Right lobe of liver (tissue), 4 donors: Measurements from ENCODE around the gene MC2R.

Experiments used
- POLR2A ChIP-seq: fragments of 450-650 bp; IDR thresholded peaks from one replicate; pipeline ENCODE4 v1.6.1; 2017; ENCODE audit warnings: antibody characterized with exemption, mild to moderate bottlenecking
- TF ChIP-seq, protein P1 (sequence below), 4 donors: fragments of 200-600 bp in 3 of 4; fragments of 450-650 bp in 1 of 4; IDR thresholded peaks; one replicate each; pipeline versions ENCODE4 v1.5.1 to v1.8.0; 2016 to 2022; ENCODE audit warnings: antibody characterized with exemption in 4 of 4, mild to moderate bottlenecking in 2 of 4
- donor health status: DM: no; HTN: no; CAD: no.
- donor health status: DM: no; HTN: no; CAD: no.
- donor health status: DM: no; HTN: yes; CAD: no.

DNA sequence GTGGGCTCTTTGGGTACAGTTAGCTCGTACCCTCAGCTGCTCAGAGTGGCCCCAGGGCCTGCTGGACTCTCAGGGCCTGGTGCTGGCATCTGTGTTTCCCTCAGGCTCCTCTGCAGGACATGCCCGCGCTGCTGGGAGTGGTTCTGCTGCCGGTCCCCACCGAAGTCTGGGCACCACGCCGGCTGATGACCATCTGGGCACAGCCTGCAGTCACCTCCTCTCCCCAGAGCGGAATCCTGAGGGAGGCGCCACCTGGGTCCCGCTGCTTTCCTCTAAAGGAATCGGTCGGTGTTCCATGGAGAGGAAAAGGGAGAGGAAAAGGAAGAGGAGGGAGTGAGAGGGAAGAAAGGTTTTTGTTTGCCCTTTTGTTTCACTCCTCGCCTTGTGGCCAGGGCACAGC lies 43.6 kb downstream of the MC2R start:
- TF ChIP-seq, protein P1, sequence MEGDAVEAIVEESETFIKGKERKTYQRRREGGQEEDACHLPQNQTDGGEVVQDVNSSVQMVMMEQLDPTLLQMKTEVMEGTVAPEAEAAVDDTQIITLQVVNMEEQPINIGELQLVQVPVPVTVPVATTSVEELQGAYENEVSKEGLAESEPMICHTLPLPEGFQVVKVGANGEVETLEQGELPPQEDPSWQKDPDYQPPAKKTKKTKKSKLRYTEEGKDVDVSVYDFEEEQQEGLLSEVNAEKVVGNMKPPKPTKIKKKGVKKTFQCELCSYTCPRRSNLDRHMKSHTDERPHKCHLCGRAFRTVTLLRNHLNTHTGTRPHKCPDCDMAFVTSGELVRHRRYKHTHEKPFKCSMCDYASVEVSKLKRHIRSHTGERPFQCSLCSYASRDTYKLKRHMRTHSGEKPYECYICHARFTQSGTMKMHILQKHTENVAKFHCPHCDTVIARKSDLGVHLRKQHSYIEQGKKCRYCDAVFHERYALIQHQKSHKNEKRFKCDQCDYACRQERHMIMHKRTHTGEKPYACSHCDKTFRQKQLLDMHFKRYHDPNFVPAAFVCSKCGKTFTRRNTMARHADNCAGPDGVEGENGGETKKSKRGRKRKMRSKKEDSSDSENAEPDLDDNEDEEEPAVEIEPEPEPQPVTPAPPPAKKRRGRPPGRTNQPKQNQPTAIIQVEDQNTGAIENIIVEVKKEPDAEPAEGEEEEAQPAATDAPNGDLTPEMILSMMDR (IDR thresholded peaks at IDR 0.05), result no peak
- no peak for TF ChIP-seq POLR2A
